Mesenchymal stem cell (in vitro differentiated cells and primary cell): Measurements from ENCODE around the gene CTSA.
A peak's percentile ranks its signal among the peaks of the same experiment; 100 is the strongest.

Experiments
- DNase-seq: peaks from one replicate; pipeline ENCODE4 v3.0.0-alpha.2; 2013
- H2AFZ ChIP-seq: one replicate; pipeline ENCODE4 v1.6.1; 2013; ENCODE audit warnings: low read depth, mild to moderate bottlenecking, control low read depth, inconsistent platforms, low read length, moderate library complexity
- H2AK5ac ChIP-seq: 2 replicates; pipeline ENCODE4 v1.6.1; 2013; ENCODE audit warnings: low read length, moderate library complexity, mild to moderate bottlenecking, inconsistent platforms; ENCODE audit not compliant: severe bottlenecking
- H2BK120ac ChIP-seq: one replicate; pipeline ENCODE4 v1.6.1; 2013; ENCODE audit warnings: low read depth, mild to moderate bottlenecking, inconsistent platforms, low read length, moderate library complexity
- H2BK12ac ChIP-seq, 2 experiments: one replicate each; pipeline ENCODE4 v1.6.1; 2013; ENCODE audit warnings: inconsistent platforms in 2 of 2, low read length in 2 of 2, mild to moderate bottlenecking in 2 of 2, moderate library complexity in 2 of 2, control low read depth in 1 of 2
- H2BK15ac ChIP-seq: one replicate; pipeline ENCODE4 v1.6.1; 2013; ENCODE audit warnings: mild to moderate bottlenecking, low read depth, inconsistent platforms; ENCODE audit not compliant: poor library complexity, severe bottlenecking
- H2BK5ac ChIP-seq: 2 replicates; pipeline ENCODE4 v1.6.1; 2013; ENCODE audit warnings: low read depth, mild to moderate bottlenecking, low read length, control low read depth, inconsistent platforms; ENCODE audit not compliant: poor library complexity, severe bottlenecking
- H3K14ac ChIP-seq, 2 experiments: one replicate each; pipeline ENCODE4 v1.6.1; 2013; ENCODE audit warnings: inconsistent platforms in 2 of 2, low read length in 2 of 2, control low read depth in 1 of 2, mild to moderate bottlenecking in 1 of 2, moderate library complexity in 1 of 2
- H3K18ac ChIP-seq, 2 experiments: one replicate each; pipeline ENCODE4 v1.6.1; 2013; ENCODE audit warnings: inconsistent platforms in 2 of 2, low read length in 2 of 2, control low read depth in 1 of 2, low read depth in 1 of 2, mild to moderate bottlenecking in 1 of 2
- H3K23ac ChIP-seq, 2 experiments: one replicate each; pipeline ENCODE4 v1.6.1; 2013; ENCODE audit warnings: inconsistent platforms in 2 of 2, low read length in 2 of 2, mild to moderate bottlenecking in 2 of 2, moderate library complexity in 2 of 2, control low read depth in 1 of 2
- H3K27ac ChIP-seq: 2 replicates; pipeline ENCODE4 v1.5.1; 2013; ENCODE audit warnings: mild to moderate bottlenecking, moderate library complexity, low read length, control low read depth, inconsistent platforms; ENCODE audit not compliant: poor library complexity, severe bottlenecking
- H3K27me3 ChIP-seq, 2 experiments: 2 replicates each; pipeline versions ENCODE4 v1.6.1 to v1.7.0; 2013; ENCODE audit warnings: low read length in 2 of 2, mild to moderate bottlenecking in 2 of 2, moderate library complexity in 2 of 2, control low read depth in 1 of 2, inconsistent platforms in 1 of 2; ENCODE audit not compliant: control insufficient read depth in 1 of 2, insufficient read depth in 1 of 2
- H3K36me3 ChIP-seq, 2 experiments: 2 replicates each; pipeline versions ENCODE4 v1.6.1 to v1.7.0; 2013; ENCODE audit warnings: low read length in 2 of 2, control low read depth in 1 of 2, inconsistent platforms in 1 of 2, low read depth in 1 of 2, mild to moderate bottlenecking in 1 of 2; ENCODE audit not compliant: insufficient read depth in 2 of 2, control insufficient read depth in 1 of 2
- H3K4ac ChIP-seq, 2 experiments: one replicate each; pipeline ENCODE4 v1.6.1; 2013; ENCODE audit warnings: inconsistent platforms in 2 of 2, low read length in 2 of 2, mild to moderate bottlenecking in 2 of 2, moderate library complexity in 2 of 2, control low read depth in 1 of 2, low read depth in 1 of 2
- H3K4me1 ChIP-seq: 2 replicates; pipeline ENCODE4 v1.6.1; 2013; ENCODE audit warnings: low read depth, low read length, control low read depth; ENCODE audit not compliant: control insufficient read depth, insufficient read depth
- H3K4me2 ChIP-seq: 2 replicates; pipeline ENCODE4 v1.6.1; 2013; ENCODE audit warnings: low read length, mild to moderate bottlenecking, inconsistent platforms; ENCODE audit not compliant: poor library complexity, severe bottlenecking
- H3K4me3 ChIP-seq, 2 experiments: 2 replicates each; pipeline versions ENCODE4 v1.5.1 to v1.7.0; 2013; ENCODE audit warnings: low read length in 2 of 2, mild to moderate bottlenecking in 2 of 2, control low read depth in 1 of 2, low read depth in 1 of 2; ENCODE audit not compliant: insufficient read depth in 1 of 2
- H3K79me1 ChIP-seq: replicated peaks from 2 replicates; pipeline ENCODE4 v1.6.1; 2013; ENCODE audit warnings: mild to moderate bottlenecking, control low read depth, low read length, inconsistent platforms; ENCODE audit not compliant: poor library complexity, severe bottlenecking
- H3K9ac ChIP-seq: 2 replicates; pipeline ENCODE4 v1.7.0; 2013; ENCODE audit warnings: mild to moderate bottlenecking, low read length, moderate library complexity
- H3K9me3 ChIP-seq: 2 replicates; pipeline ENCODE4 v1.7.0; 2013; ENCODE audit warnings: mild to moderate bottlenecking, low read length; ENCODE audit not compliant: control insufficient read depth
- H4K8ac ChIP-seq: one replicate; pipeline ENCODE4 v1.6.1; 2013; ENCODE audit warnings: inconsistent platforms, mild to moderate bottlenecking, low read length, moderate library complexity
- H4K91ac ChIP-seq: one replicate; pipeline ENCODE4 v1.6.1; 2013; ENCODE audit warnings: mild to moderate bottlenecking, low read length, inconsistent platforms
- WGBS: methylation state at CpG from one replicate; pipeline ENCODE4 v1.1.7; 2013; ENCODE audit warnings: mixed read lengths; 5-methylcytosine and 5-hydroxymethylcytosine counted together

CTSA gene

GRCh38 chr20:45892828-45893500 lies 1.8 kb downstream of the CTSA start:
- Histone ChIP-seq H3K4me1 (peaks cover 30% of the 10 kb centered on the region), H3K4me2 (no peak overlapping the region), H3K9me3 (no peaks in the 10 kb centered on the region), H3K79me1 (peaks cover 26% of the 10 kb centered on the region), H2BK12ac (peak overlapping the region in 1 of 2 experiments; percentile 39), H3K14ac (no peak overlapping the region), H3K27me3 (no peaks in the 10 kb centered on the region), H3K4me3 (peak overlapping the region in 1 of 2 experiments; percentile 88), H3K23ac (no peak overlapping the region), H2BK5ac (no peak overlapping the region), H2BK15ac (no peak overlapping the region), H3K9ac (peak overlapping the region; percentile 91), H3K36me3 (peaks cover 53 to 64% of the 10 kb centered on the region in 2 experiments), H2AFZ (no peak overlapping the region), H4K91ac (no peak overlapping the region), H2AK5ac (peak overlapping the region; percentile 22), H3K4ac (no peak overlapping the region), H2BK120ac (no peak overlapping the region), H4K8ac (no peak overlapping the region), H3K18ac (no peak overlapping the region), H3K27ac (no peak overlapping the region)
- no peak for DNase-seq
- whole genome bisulfite sequencing: 98% methylated on average over 4 of the region's 4 CpGs

- no peak overlapping the region for H2BK15ac ChIP-seq
- no peak overlapping the region for H3K23ac ChIP-seq
- 93% methylated on average over 4 of the region's 4 CpGs for WGBS
- no peak overlapping the region for H3K9ac ChIP-seq
- H3K14ac ChIP-seq: no peak overlapping the region
- no peak overlapping the region for H3K4me3 ChIP-seq
- H3K79me1 ChIP-seq: peaks cover 22% of the 10 kb centered on the region
- H2BK120ac ChIP-seq: no peak overlapping the region
- no peak overlapping the region for H2BK5ac ChIP-seq
- H2AFZ ChIP-seq: no peak overlapping the region
- H2BK12ac ChIP-seq: no peak overlapping the region
- H3K27ac ChIP-seq: no peak overlapping the region
- peak overlapping the region; percentile 26 for H2AK5ac ChIP-seq
- H4K8ac ChIP-seq: no peak overlapping the region
- H3K18ac ChIP-seq: no peak overlapping the region
- H3K9me3 ChIP-seq: no peaks in the 10 kb centered on the region
- peaks cover 27% of the 10 kb centered on the region for H3K4me1 ChIP-seq
- peaks cover 57 to 67% of the 10 kb centered on the region in 2 experiments for H3K36me3 ChIP-seq
- no peak overlapping the region for H3K4ac ChIP-seq
- DNase-seq: no peak
- H3K4me2 ChIP-seq: no peak overlapping the region
- H4K91ac ChIP-seq: no peak overlapping the region
- H3K27me3 ChIP-seq: no peaks in the 10 kb centered on the region
Observed at GRCh38 chr20:45893831-45894230, 2.7 kb downstream of the CTSA start.

- Histone ChIP-seq H2BK120ac (no peak overlapping the region), H3K18ac (no peak overlapping the region), H2BK12ac (no peak overlapping the region), H2BK5ac (no peak overlapping the region), H3K4me1 (peaks cover 25% of the 10 kb centered on the region), H3K23ac (no peak overlapping the region), H2AFZ (no peak overlapping the region), H3K4me3 (no peak overlapping the region), H3K27ac (no peak overlapping the region), H2BK15ac (no peak overlapping the region), H3K4ac (no peak overlapping the region), H3K14ac (no peak overlapping the region), H3K36me3 (peaks cover 64 to 72% of the 10 kb centered on the region in 2 experiments), H3K27me3 (no peaks in the 10 kb centered on the region), H4K8ac (no peak overlapping the region), H3K9me3 (no peaks in the 10 kb centered on the region), H4K91ac (peak overlapping the region; percentile 12), H2AK5ac (no peak overlapping the region), H3K4me2 (no peak overlapping the region), H3K79me1 (peaks cover 21% of the 10 kb centered on the region), H3K9ac (no peak overlapping the region)
- WGBS: 83% methylated on average over 4 of the region's 12 CpGs
- no peak for DNase-seq
Observed at GRCh38 chr20:45894797-45895196, 3.7 kb downstream of the CTSA start.

GRCh38 chr20:45896641-45897161 lies 5.6 kb downstream of the CTSA start:
- H2BK120ac ChIP-seq: no peak overlapping the region
- H3K4me1 ChIP-seq: peaks cover 15% of the 10 kb centered on the region
- no peak overlapping the region for H2BK5ac ChIP-seq
- no peak overlapping the region for H2BK12ac ChIP-seq
- no peak overlapping the region for H3K14ac ChIP-seq
- H3K9ac ChIP-seq: no peak overlapping the region
- H4K91ac ChIP-seq: no peak overlapping the region
- no peak overlapping the region for H2BK15ac ChIP-seq
- no peaks in the 10 kb centered on the region for H3K27me3 ChIP-seq
- no peak overlapping the region for H3K4me3 ChIP-seq
- WGBS: 97% methylated on average over 12 of the region's 14 CpGs
- no peaks in the 10 kb centered on the region for H3K9me3 ChIP-seq
- no peak for DNase-seq
- no peak overlapping the region for H2AK5ac ChIP-seq
- H3K27ac ChIP-seq: no peak overlapping the region
- no peak overlapping the region for H2AFZ ChIP-seq
- no peak overlapping the region for H3K23ac ChIP-seq
- H3K79me1 ChIP-seq: peaks cover 16% of the 10 kb centered on the region
- H3K4me2 ChIP-seq: no peak overlapping the region
- H3K4ac ChIP-seq: no peak overlapping the region
- peaks cover 68 to 84% of the 10 kb centered on the region in 2 experiments for H3K36me3 ChIP-seq
- H3K18ac ChIP-seq: no peak overlapping the region
- peak overlapping the region; percentile 24 for H4K8ac ChIP-seq
